ENCODE measurements around the gene SCN5A. TPM values are rescaled to one million over a fixed set of nuclear protein-coding genes. Genes with fewer than 3 reads are reported as not detected.

SCN5A gene
- total RNA-seq, 1 experiment from 2014 or later = 11.5 TPM

GRCh38 chr3:38588371-38588971 lies 61.0 kb downstream of the SCN5A start:
- Histone ChIP-seq H4K20me1 (ENCODE audit: insufficient read depth) (no peaks in the 10 kb centered on the region), H3K9ac (ENCODE audit: low read length) (no peak overlapping the region), H3K79me2 (ENCODE audit: insufficient read depth, low read length) (no peaks in the 10 kb centered on the region), H3K9me2 (ENCODE audit: insufficient read depth) (no peaks in the 10 kb centered on the region), H3K27me3 (ENCODE audit: insufficient read depth, low read length) (no peaks in the 10 kb centered on the region), H3K4me3 (replicated peaks in 1 of 2; ENCODE audit: low read depth in 1 of 2, low read length in 2 of 2) (no peak overlapping the region), H3K27ac (ENCODE audit: low read depth, low read length) (no peak overlapping the region), H3K36me3 (ENCODE audit: control insufficient read depth in 1 of 2, insufficient read depth in 2 of 2, low read length in 2 of 2) (no peaks in the 10 kb centered on the region; a peak in 1 of 4 replicates), H3K9me3 (ENCODE audit: control insufficient read depth in 1 of 2, insufficient read depth in 1 of 2, low read depth in 1 of 2, low read length in 2 of 2) (no peaks in the 10 kb centered on the region), H3K4me2 (ENCODE audit: low read length) (no peak overlapping the region), H2AFZ (ENCODE audit: low read depth, low read length, poor library complexity, severe bottlenecking) (no peak overlapping the region), H3K4me1 (ENCODE audit: control insufficient read depth in 1 of 2, insufficient read depth in 2 of 2, low read length in 2 of 2) (no peaks in the 10 kb centered on the region)
- POLR2A ChIA-PET = no interaction called here
- TF ChIP-seq POLR2A (IDR thresholded peaks at IDR 0.05; ENCODE audit: borderline replicate concordance, extremely low read depth, insufficient read depth, insufficient read length) (no peak), ZBTB33 (IDR thresholded peaks at IDR 0.05; ENCODE audit: extremely low read depth, insufficient replicate concordance, low read length) (no peak), EGR1 (IDR thresholded peaks at IDR 0.05; ENCODE audit: low read depth) (no peak), POLR2AphosphoS5 (IDR thresholded peaks at IDR 0.05; ENCODE audit: low read depth, low read length) (no peak), CBX3 (IDR thresholded peaks at IDR 0.05; ENCODE audit: low read depth) (no peak), EZH2phosphoT487 (IDR thresholded peaks at IDR 0.05; ENCODE audit: borderline replicate concordance) (no peak)
- no TSS peak for BruUV-seq (replicated peaks)
- CTCF ChIA-PET = no interaction called here
- intact Hi-C loops (cut with micrococcal nuclease) = no loop called here
- no peak for DNase-seq (ENCODE audit: low read depth, low spot score)
- RAD21 ChIA-PET (ENCODE audit: low non-redundant PET in 1 of 2, low total read pairs in 2 of 2, uncharacterized antibody in 2 of 2, unreplicated experiment in 2 of 2) = no interaction called here
- no peak for ATAC-seq

- H3K4me2 ChIP-seq (ENCODE audit: low read length) = no peak overlapping the region
- no peak overlapping the region for H2AFZ ChIP-seq (ENCODE audit: low read depth, low read length, poor library complexity, severe bottlenecking)
- no peak for ATAC-seq
- H3K36me3 ChIP-seq (ENCODE audit: control insufficient read depth in 1 of 2, insufficient read depth in 2 of 2, low read length in 2 of 2) = no peaks in the 10 kb centered on the region; a peak in 1 of 4 replicates
- no peak overlapping the region for H3K27ac ChIP-seq (ENCODE audit: low read depth, low read length)
- no peaks in the 10 kb centered on the region for H3K4me1 ChIP-seq (ENCODE audit: control insufficient read depth in 1 of 2, insufficient read depth in 2 of 2, low read length in 2 of 2)
- no peaks in the 10 kb centered on the region for H3K79me2 ChIP-seq (ENCODE audit: insufficient read depth, low read length)
- H3K9me2 ChIP-seq (ENCODE audit: insufficient read depth) = no peaks in the 10 kb centered on the region
- no TSS peak for BruUV-seq (replicated peaks)
- ChIA-PET RAD21 (ENCODE audit: low non-redundant PET in 1 of 2, low total read pairs in 2 of 2, uncharacterized antibody in 2 of 2, unreplicated experiment in 2 of 2) (no interaction called here), CTCF (no interaction called here), POLR2A (no interaction called here)
- intact Hi-C loops (cut with micrococcal nuclease) = no loop called here
- H3K9ac ChIP-seq (ENCODE audit: low read length) = no peak overlapping the region
- DNase-seq (ENCODE audit: low read depth, low spot score) = no peak
- no peaks in the 10 kb centered on the region for H4K20me1 ChIP-seq (ENCODE audit: insufficient read depth)
- no peak overlapping the region for H3K4me3 ChIP-seq (replicated peaks in 1 of 2; ENCODE audit: low read depth in 1 of 2, low read length in 2 of 2)
- no peaks in the 10 kb centered on the region for H3K9me3 ChIP-seq (ENCODE audit: control insufficient read depth in 1 of 2, insufficient read depth in 1 of 2, low read depth in 1 of 2, low read length in 2 of 2)
- no peaks in the 10 kb centered on the region for H3K27me3 ChIP-seq (ENCODE audit: insufficient read depth, low read length)
- TF ChIP-seq CTCF (IDR thresholded peaks at IDR 0.05 in 2 of 3, conservative IDR thresholded peaks at IDR 0.05 in 1 of 3; ENCODE audit: borderline replicate concordance in 1 of 3, insufficient read depth in 1 of 3, low read depth in 2 of 3, low read length in 2 of 3) (no peak), POLR2AphosphoS5 (IDR thresholded peaks at IDR 0.05; ENCODE audit: low read depth, low read length) (no peak), EGR1 (IDR thresholded peaks at IDR 0.05; ENCODE audit: low read depth) (no peak), CBX3 (IDR thresholded peaks at IDR 0.05; ENCODE audit: low read depth) (no peak), SRF (IDR thresholded peaks at IDR 0.05; ENCODE audit: low read depth) (no peak), EZH2 (IDR thresholded peaks at IDR 0.05) (no peak), CEBPB (IDR thresholded peaks at IDR 0.05; ENCODE audit: low read depth) (no peak), REST (IDR thresholded peaks at IDR 0.05; ENCODE audit: low read depth) (no peak)
Measured at GRCh38 chr3:38587548-38588131, 61.8 kb downstream of the SCN5A start.
